HCT116 (cell line): ENCODE data around the gene MCFD2. TPM values are rescaled to one million over a fixed set of nuclear protein-coding genes. Genes with fewer than 3 reads are reported as not detected.

Experiments
- ATAC-seq: fragments of 200-7000 bp; cut with Tn5 transposase; 2 replicates; pipeline ENCODE4 v1.9.1; 2020; ENCODE audit warnings: mild to moderate bottlenecking, moderate library complexity
- BruUV-seq: library from RNA; stranded (reverse); fragments of 400-500 nt; replicated peaks from 2 replicates; lab custom pipeline; 2021; lab: Mats Ljungman, UMichigan
- CTCF ChIA-PET: fragments of 300-600 bp; sonication (Branson Sonifier 250); formaldehyde crosslinking; loops from one replicate; lab custom pipeline; 2021; ENCODE audit warnings: antibody characterized with exemption; lab: Charles Lee
- POLR2A ChIA-PET: fragments of 300-600, 350-600 bp; sonication (Branson Sonifier 250); formaldehyde crosslinking; loops from one replicate; lab custom pipeline; 2021; ENCODE audit warnings: antibody characterized with exemption; lab: Charles Lee
- RAD21 ChIA-PET, 2 experiments: fragments of 300-600 bp; sonication (Branson Sonifier 250); formaldehyde crosslinking; loops; one replicate each; lab custom pipeline; 2023; ENCODE audit warnings: low total read pairs in 2 of 2; ENCODE audit not compliant: uncharacterized antibody in 2 of 2, unreplicated experiment in 2 of 2, low non-redundant PET in 1 of 2; lab: Charles Lee
- DNase-seq: peaks from one replicate; pipeline ENCODE4 v3.0.0-alpha.2; 2010; ENCODE audit warnings: low read depth, low spot score
- H2AFZ ChIP-seq: fragments of 200-600 bp; shearing (Covaris generic), sonication (generic); 2 replicates; pipeline ENCODE4 v1.6.1; 2017; ENCODE audit warnings: low read depth, mixed run types, mixed read lengths, antibody characterized with exemption, low read length; ENCODE audit not compliant: poor library complexity, severe bottlenecking
- H3K27ac ChIP-seq: 2 replicates; pipeline ENCODE4 v1.5.1; 2012; ENCODE audit warnings: low read depth, low read length
- H3K27me3 ChIP-seq: fragments of 200-600 bp; sonication (generic); 2 replicates; pipeline ENCODE4 v1.6.1; 2016; ENCODE audit warnings: mixed run types, low read length, mixed read lengths; ENCODE audit not compliant: insufficient read depth
- H3K36me3 ChIP-seq, 2 experiments: fragments of 200-500 bp in 1 of 2; fragments of 200-600 bp in 1 of 2; sonication (Bioruptor generic) in 1 of 2; sonication (generic) in 1 of 2; 2 replicates each; pipeline versions ENCODE4 v1.5.1 to v1.6.1; 2014 to 2016; ENCODE audit warnings: low read length in 2 of 2, inconsistent platforms in 1 of 2, mixed read lengths in 1 of 2, mixed run types in 1 of 2; ENCODE audit not compliant: insufficient read depth in 2 of 2, control insufficient read depth in 1 of 2
- H3K4me1 ChIP-seq, 2 experiments: fragments of 200-600 bp in 1 of 2; sonication (generic) in 1 of 2; 2 replicates each; pipeline versions ENCODE4 v1.5.1 to v1.6.1; 2012 to 2017; ENCODE audit warnings: low read length in 2 of 2, inconsistent platforms in 1 of 2, mild to moderate bottlenecking in 1 of 2, mixed read lengths in 1 of 2, mixed run types in 1 of 2, moderate library complexity in 1 of 2; ENCODE audit not compliant: insufficient read depth in 2 of 2, control insufficient read depth in 1 of 2
- H3K4me2 ChIP-seq: fragments of 200-600 bp; sonication (generic); 2 replicates; pipeline ENCODE4 v1.6.1; 2017; ENCODE audit warnings: mixed run types, low read length, mixed read lengths
- H3K4me3 ChIP-seq, 2 experiments: fragments of 200-600 bp in 1 of 2; sonication (generic) in 1 of 2; replicated peaks in 1 of 2; 2 replicates each; pipeline ENCODE4 v1.5.1; 2011 to 2016; ENCODE audit warnings: low read length in 2 of 2, control low read depth in 1 of 2, low read depth in 1 of 2, mild to moderate bottlenecking in 1 of 2, mixed read lengths in 1 of 2, mixed run types in 1 of 2
- H3K79me2 ChIP-seq: fragments of 200-600 bp; sonication (generic); 2 replicates; pipeline ENCODE4 v1.6.1; 2017; ENCODE audit warnings: mild to moderate bottlenecking, mixed run types, low read length, moderate library complexity, mixed read lengths; ENCODE audit not compliant: insufficient read depth
- H3K9ac ChIP-seq: fragments of 200-600 bp; sonication (generic); 2 replicates; pipeline ENCODE4 v1.6.1; 2016; ENCODE audit warnings: low read length, mixed read lengths
- H3K9me2 ChIP-seq: fragments of 200-600 bp; sonication (generic), shearing (Covaris generic); 2 replicates; pipeline ENCODE4 v1.6.1; 2017; ENCODE audit warnings: mixed run types, mild to moderate bottlenecking, moderate library complexity; ENCODE audit not compliant: insufficient read depth
- H3K9me3 ChIP-seq, 2 experiments: fragments of 200-500 bp in 1 of 2; fragments of 200-600 bp in 1 of 2; sonication (Bioruptor generic) in 1 of 2; sonication (generic) in 1 of 2; 2 replicates each; pipeline ENCODE4 v1.6.1; 2014 to 2017; ENCODE audit warnings: low read length in 2 of 2, mixed read lengths in 2 of 2, inconsistent platforms in 1 of 2, low read depth in 1 of 2, mild to moderate bottlenecking in 1 of 2, mixed run types in 1 of 2, moderate library complexity in 1 of 2; ENCODE audit not compliant: control insufficient read depth in 1 of 2, insufficient read depth in 1 of 2
- H4K20me1 ChIP-seq: fragments of 200-600 bp; sonication (generic), shearing (Covaris generic); 2 replicates; pipeline ENCODE4 v1.6.1; 2017; ENCODE audit warnings: mixed run types, mild to moderate bottlenecking, moderate library complexity; ENCODE audit not compliant: insufficient read depth
- ATF3 ChIP-seq: IDR thresholded peaks from 2 replicates; pipeline ENCODE4 v1.6.1; 2012
- CBX3 ChIP-seq: IDR thresholded peaks from 2 replicates; pipeline ENCODE4 v1.6.1; 2012; ENCODE audit warnings: low read depth
- CEBPB ChIP-seq: IDR thresholded peaks from 2 replicates; pipeline ENCODE4 v1.6.1; 2012; ENCODE audit warnings: low read depth
- CTCF ChIP-seq, 3 experiments: fragments of 200-600 bp in 1 of 3; sonication (generic) in 1 of 3; IDR thresholded peaks in 2 of 3; conservative IDR thresholded peaks in 1 of 3; 2 replicates each; pipeline ENCODE4 v1.5.1; 2012 to 2017; ENCODE audit warnings: low read depth in 2 of 3, low read length in 2 of 3, antibody characterized with exemption in 1 of 3, borderline replicate concordance in 1 of 3, control low read depth in 1 of 3, mild to moderate bottlenecking in 1 of 3, mixed read lengths in 1 of 3, mixed run types in 1 of 3, moderate library complexity in 1 of 3; ENCODE audit not compliant: insufficient read depth in 1 of 3
- EZH2 ChIP-seq: fragments of 200-600 bp; sonication (generic); IDR thresholded peaks from 2 replicates; pipeline ENCODE4 v1.6.1; 2017; ENCODE audit warnings: antibody characterized with exemption, mixed run types
- JUND ChIP-seq: IDR thresholded peaks from 2 replicates; pipeline ENCODE4 v1.6.1; 2012
- MAX ChIP-seq: IDR thresholded peaks from 2 replicates; pipeline ENCODE4 v1.6.1; 2012
- POLR2AphosphoS5 ChIP-seq: IDR thresholded peaks from 2 replicates; pipeline ENCODE4 v1.6.1; 2011; ENCODE audit warnings: mild to moderate bottlenecking, low read depth, low read length, moderate library complexity
- SIN3A ChIP-seq: IDR thresholded peaks from 2 replicates; pipeline ENCODE4 v1.6.1; 2012; ENCODE audit warnings: low read depth
- SRF ChIP-seq: IDR thresholded peaks from 2 replicates; pipeline ENCODE4 v1.6.1; 2012; ENCODE audit warnings: low read depth
- TCF7L2 ChIP-seq: IDR thresholded peaks from 2 replicates; pipeline ENCODE4 v1.7.0; 2011; ENCODE audit warnings: borderline replicate concordance, inconsistent platforms; ENCODE audit not compliant: insufficient read depth, insufficient read length; ENCODE audit errors: extremely low read depth
- YY1 ChIP-seq: IDR thresholded peaks from 2 replicates; pipeline ENCODE4 v1.6.1; 2011; ENCODE audit warnings: low read length, low read depth, moderate library complexity, mild to moderate bottlenecking; ENCODE audit not compliant: insufficient replicate concordance; ENCODE audit errors: extremely low read depth
- ZNF274 ChIP-seq: fragments of 200-500 bp; sonication (Bioruptor generic); IDR thresholded peaks from 2 replicates; pipeline ENCODE4 v1.6.1; 2014; ENCODE audit warnings: mild to moderate bottlenecking, low read depth, low read length, inconsistent platforms
- intact Hi-C: fragments of 100-400 bp; cut with micrococcal nuclease; formaldehyde crosslinking; loops from 2 replicates; pipeline ENCODE4 v1.10.0; 2022
- total RNA-seq: library from RNA; stranded (reverse); gene quantifications from one replicate; pipeline ENCODE4 v1.2.1, GENCODE V29; 2021; ENCODE audit not compliant: unreplicated experiment
- TF ChIP-seq, protein P1 (sequence below): IDR thresholded peaks from 2 replicates; pipeline ENCODE4 v1.6.1; 2011; ENCODE audit warnings: mild to moderate bottlenecking, low read length, moderate library complexity; ENCODE audit not compliant: insufficient replicate concordance; ENCODE audit errors: extremely low read depth

The MCFD2 gene
- total RNA-seq, 1 experiment from 2014 or later: 73.9 TPM

GRCh38 chr2:46872902-46873603 lies 42.6 kb downstream of the MCFD2 start:
- DNase-seq: no peak
- H3K79me2 ChIP-seq: no peaks in the 10 kb centered on the region
- no peaks in the 10 kb centered on the region for H3K36me3 ChIP-seq
- intact Hi-C loops: loop anchor here (5.0 kb wide), 1 partner anchor 71 kb away; no protein-coding TSS in a partner anchor
- H3K27me3 ChIP-seq: no peaks in the 10 kb centered on the region
- ChIA-PET RAD21 (interaction anchor here in 1 of 2 experiments (1.1 to 1.5 kb wide), 3 partner anchors 17 to 450 kb away, joined by 3 to 4 read pairs (median 3); no protein-coding TSS in a partner anchor), POLR2A (no interaction called here), CTCF (interaction anchor here (1.0 kb wide), 1 partner anchor 69 kb away, joined by 3 read pairs; no protein-coding TSS in a partner anchor)
- ATAC-seq: peak; percentile 30
- H4K20me1 ChIP-seq: no peaks in the 10 kb centered on the region
- H3K9ac ChIP-seq: peak overlapping the region; percentile 35
- peak overlapping the region; percentile 59 for H2AFZ ChIP-seq
- 0 out of 2 replicates have a peak overlapping the region, but pooled peaks have one; percentile 11 for H3K27ac ChIP-seq
- H3K4me2 ChIP-seq: peak overlapping the region; percentile 63
- H3K9me3 ChIP-seq: no peaks in the 10 kb centered on the region
- H3K4me3 ChIP-seq: no peak overlapping the region
- no peaks in the 10 kb centered on the region for H3K9me2 ChIP-seq
- no TSS peak for BruUV-seq
- TF ChIP-seq, protein P1, sequence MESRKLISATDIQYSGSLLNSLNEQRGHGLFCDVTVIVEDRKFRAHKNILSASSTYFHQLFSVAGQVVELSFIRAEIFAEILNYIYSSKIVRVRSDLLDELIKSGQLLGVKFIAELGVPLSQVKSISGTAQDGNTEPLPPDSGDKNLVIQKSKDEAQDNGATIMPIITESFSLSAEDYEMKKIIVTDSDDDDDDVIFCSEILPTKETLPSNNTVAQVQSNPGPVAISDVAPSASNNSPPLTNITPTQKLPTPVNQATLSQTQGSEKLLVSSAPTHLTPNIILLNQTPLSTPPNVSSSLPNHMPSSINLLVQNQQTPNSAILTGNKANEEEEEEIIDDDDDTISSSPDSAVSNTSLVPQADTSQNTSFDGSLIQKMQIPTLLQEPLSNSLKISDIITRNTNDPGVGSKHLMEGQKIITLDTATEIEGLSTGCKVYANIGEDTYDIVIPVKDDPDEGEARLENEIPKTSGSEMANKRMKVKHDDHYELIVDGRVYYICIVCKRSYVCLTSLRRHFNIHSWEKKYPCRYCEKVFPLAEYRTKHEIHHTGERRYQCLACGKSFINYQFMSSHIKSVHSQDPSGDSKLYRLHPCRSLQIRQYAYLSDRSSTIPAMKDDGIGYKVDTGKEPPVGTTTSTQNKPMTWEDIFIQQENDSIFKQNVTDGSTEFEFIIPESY: no peak
- TF ChIP-seq CTCF (IDR thresholded peaks at IDR 0.05 in 2 of 3, conservative IDR thresholded peaks at IDR 0.05 in 1 of 3; ENCODE audit: borderline replicate concordance in 1 of 3, insufficient read depth in 1 of 3, low read depth in 2 of 3, low read length in 2 of 3) (no peak), TCF7L2 (no peak), SRF (no peak), MAX (no peak), POLR2AphosphoS5 (no peak), YY1 (no peak), ATF3 (no peak), SIN3A (no peak), ZNF274 (no peak), CBX3 (no peak), CEBPB (no peak), JUND (no peak), EZH2 (no peak)
- peaks cover 16 to 48% of the 10 kb centered on the region in 2 experiments for H3K4me1 ChIP-seq
